Gastrocnemius medialis (tissue), 4 donors: Measurements from ENCODE around the gene ATOX1. TPM values are rescaled to one million over a fixed set of nuclear protein-coding genes. Genes with fewer than 3 reads are reported as not detected.
A peak's percentile ranks its signal among the peaks of the same experiment; 100 is the strongest.
"Not testable (repeated sequence)": the region's sequence is repeated elsewhere in the genome, so short reads cannot be mapped to it uniquely, and the experiment has no call there.

Experiments used
- ATAC-seq, 2 donors: fragments of 150-250 bp; one replicate each; pipeline ENCODE4 v1.9.1; 2016
- DNase-seq, 2 donors: peaks; one replicate each; pipeline ENCODE4 v3.0.0-alpha.2; 2019
- H3K27ac ChIP-seq, 4 donors: fragments of 200-600 bp; sonication (generic); 1 replicate in 1 of 4; 2 replicates in 3 of 4; pipeline ENCODE4 v1.5.1; 2016 to 2018; ENCODE audit warnings: mild to moderate bottlenecking in 2 of 4, moderate library complexity in 1 of 4
- H3K27me3 ChIP-seq, 3 donors: fragments of 200-600 bp; sonication (generic) in 2 of 3; 1 replicate in 1 of 3; 2 replicates in 2 of 3; pipeline versions ENCODE4 v1.5.1 to v1.6.0; 2016 to 2019; ENCODE audit warnings: mild to moderate bottlenecking in 1 of 3, moderate library complexity in 1 of 3
- H3K36me3 ChIP-seq, 2 donors: fragments of 200-600 bp; sonication (generic) in 1 of 2; one replicate each; pipeline ENCODE4 v1.5.1; 2017 to 2018
- H3K4me1 ChIP-seq, 2 donors: fragments of 200-600 bp; sonication (generic) in 1 of 2; one replicate each; pipeline ENCODE4 v1.5.1; 2016 to 2017; ENCODE audit warnings: mild to moderate bottlenecking in 2 of 2
- H3K4me3 ChIP-seq, 4 donors: fragments of 200-600 bp; sonication (generic) in 3 of 4; 1 replicate in 1 of 4; 2 replicates in 3 of 4; pipeline ENCODE4 v1.5.1; 2016 to 2019; ENCODE audit warnings: mild to moderate bottlenecking in 2 of 4
- H3K9me3 ChIP-seq, 3 donors: fragments of 200-600 bp; sonication (generic) in 2 of 3; 1 replicate in 1 of 3; 2 replicates in 2 of 3; pipeline ENCODE4 v1.5.1; 2016 to 2019
- CTCF ChIP-seq, 5 experiments: fragments of 450-650 bp in 3 of 5; fragments of 200-600 bp in 2 of 5; sonication (generic) in 2 of 5; IDR thresholded peaks in 4 of 5; conservative IDR thresholded peaks in 1 of 5; 1 replicate in 4 of 5; 2 replicates in 1 of 5; pipeline ENCODE4 v1.5.1; 2016 to 2019; ENCODE audit warnings: antibody characterized with exemption in 5 of 5, mild to moderate bottlenecking in 3 of 5, moderate library complexity in 3 of 5
- POLR2A ChIP-seq, 2 donors: fragments of 450-650 bp; IDR thresholded peaks; one replicate each; pipeline ENCODE4 v1.6.1; 2017; ENCODE audit warnings: antibody characterized with exemption in 2 of 2, mild to moderate bottlenecking in 2 of 2, moderate library complexity in 2 of 2
- in situ Hi-C, 4 donors: fragments of 200-750 bp; cut with MboI; loops; one replicate each; pipeline versions ENCODE4 v1.15.0 to v1.8.0; 2017; ENCODE audit warnings: low sequenced_read_pairs in 4 of 4
- intact Hi-C: fragments of 100-400 bp; cut with DNase I; formaldehyde crosslinking; loops from one replicate; pipeline ENCODE4 v1.15.1; 2023; ENCODE audit warnings: low total_unique reads
- total RNA-seq, 4 donors: library from RNA; depleted of rRNA; stranded (reverse); fragments of >200 nt; gene quantifications; one replicate each; pipeline versions ENCODE4 v1.1.0 to v1.2.3, GENCODE V29; 2016

Gene ATOX1
- total RNA-seq, 4 donors from 2014 or later, result 31.4 to 71.6 (median 55.3) TPM

GRCh38 chr5:151700820-151701219, 57.6 kb downstream of the ATOX1 start:
- H3K27ac ChIP-seq, result no peak overlapping the region
- no peak overlapping the region for H3K4me3 ChIP-seq
- in situ Hi-C loops (no loop called here), intact Hi-C loops (loop anchor here (5.0 kb wide), 1 partner anchor 39 kb away; no protein-coding TSS in a partner anchor)
- H3K4me1 ChIP-seq, result peaks cover 31 to 51% of the 10 kb centered on the region in 2 donors
- H3K27me3 ChIP-seq, result no peaks in the 10 kb centered on the region
- no peaks in the 10 kb centered on the region for H3K36me3 ChIP-seq
- no peak for DNase-seq
- no peak for ATAC-seq
- TF ChIP-seq CTCF (IDR thresholded peaks at IDR 0.05 in 4 of 5, conservative IDR thresholded peaks at IDR 0.05 in 1 of 5) (no peak), POLR2A (IDR thresholded peaks at IDR 0.05) (no peak)
- H3K9me3 ChIP-seq, result no peaks in the 10 kb centered on the region

- TF ChIP-seq POLR2A (IDR thresholded peaks at IDR 0.05) (no peak), CTCF (IDR thresholded peaks at IDR 0.05 in 4 of 5, conservative IDR thresholded peaks at IDR 0.05 in 1 of 5) (no peak)
- intact Hi-C loops, result loop anchor here (5.0 kb wide), 1 partner anchor 38 kb away; no protein-coding TSS in a partner anchor
- in situ Hi-C loops, result no loop called here
- no peak for ATAC-seq
- no peak for DNase-seq
- Histone ChIP-seq H3K27me3 (no peaks in the 10 kb centered on the region), H3K27ac (peak overlapping the region in 2 of 4 donors; percentile 60 to 68), H3K4me3 (no peak overlapping the region), H3K9me3 (no peaks in the 10 kb centered on the region), H3K4me1 (peaks cover 31 to 51% of the 10 kb centered on the region in 2 donors), H3K36me3 (no peaks in the 10 kb centered on the region)
These were observed 58.1 kb downstream of the ATOX1 start for GRCh38 chr5:151700296-151700695.

GRCh38 chr5:151699071-151699901, 59.1 kb downstream of the ATOX1 start:
- in situ Hi-C loops (no loop called here), intact Hi-C loops (no loop called here)
- H3K9me3 ChIP-seq, result no peaks in the 10 kb centered on the region
- no peaks in the 10 kb centered on the region for H3K27me3 ChIP-seq
- no peaks in the 10 kb centered on the region for H3K36me3 ChIP-seq
- peak overlapping the region; percentile 51 to 68 (median 59) for H3K27ac ChIP-seq
- H3K4me3 ChIP-seq, result no peak overlapping the region
- ATAC-seq (peak; percentile 15 to 16), DNase-seq (peak; percentile 20 to 46)
- TF ChIP-seq POLR2A (IDR thresholded peaks at IDR 0.05), result no peak
- no peak for TF ChIP-seq CTCF (IDR thresholded peaks at IDR 0.05 in 4 of 5, conservative IDR thresholded peaks at IDR 0.05 in 1 of 5)
- peaks cover 31 to 56% of the 10 kb centered on the region in 2 donors for H3K4me1 ChIP-seq

- intact Hi-C loops, result not testable (repeated sequence)
These were observed 60.4 kb downstream of the ATOX1 start for GRCh38 chr5:151698081-151698480.

GRCh38 chr5:151697452-151697851, 61.0 kb downstream of the ATOX1 start:
- Histone ChIP-seq H3K27me3 (no peaks in the 10 kb centered on the region), H3K4me1 (peaks cover 22 to 45% of the 10 kb centered on the region in 2 donors), H3K4me3 (no peak overlapping the region), H3K9me3 (no peaks in the 10 kb centered on the region), H3K27ac (peak overlapping the region; percentile 55 to 70 (median 68)), H3K36me3 (no peaks in the 10 kb centered on the region)
- TF ChIP-seq POLR2A (IDR thresholded peaks at IDR 0.05) (no peak), CTCF (IDR thresholded peaks at IDR 0.05 in 4 of 5, conservative IDR thresholded peaks at IDR 0.05 in 1 of 5) (no peak)
- DNase-seq (no peak), ATAC-seq (no peak)
- in situ Hi-C loops (no loop called here), intact Hi-C loops (no loop called here)

More at GRCh38 chr5:151698081-151698480, 60.4 kb downstream of the ATOX1 start:
- H3K27me3 ChIP-seq, DNase-seq, H3K4me3 ChIP-seq, in situ Hi-C loops, ATAC-seq, H3K36me3 ChIP-seq, H3K9me3 ChIP-seq: not testable (repeated sequence)
- Histone ChIP-seq H3K27ac (peak overlapping the region in 1 of 4 donors; percentile 70), H3K4me1 (peaks cover 28 to 51% of the 10 kb centered on the region in 2 donors)
